ENCODE data around the gene MRPL40.

MRPL40 gene

GRCh38 chr22:19483481-19484244, 51.3 kb downstream of the MRPL40 start:
- DNase-seq (ENCODE audit: low read depth), result no peak

All from activated T-cell treated with anti-CD3 and anti-CD28 coated beads for 24 hours (primary cell).